HepG2 (cell line): ENCODE measurements around the gene C1orf159. TPM values are rescaled to one million over a fixed set of nuclear protein-coding genes. Genes with fewer than 3 reads are reported as not detected.

Experiments
- CEBPZ ChIP-seq: IDR thresholded peaks from 2 replicates; pipeline ENCODE4 v1.6.1; 2012; ENCODE audit warnings: low read length, improper control_type of control experiment
- FOXO4 ChIP-seq: sonication (generic); formaldehyde crosslinking; conservative IDR thresholded peaks from 2 replicates; pipeline ENCODE4 v1.8.1; 2023; ENCODE audit warnings: missing genetic modification reagents
- HNRNPH1 ChIP-seq: fragments of 200-400 bp; formaldehyde crosslinking; optimal IDR thresholded peaks from 2 replicates; pipeline ENCODE3; 2017; ENCODE audit warnings: mild to moderate bottlenecking, low read depth, low read length
- JUND ChIP-seq: sonication (generic); formaldehyde crosslinking; IDR thresholded peaks from 2 replicates; pipeline ENCODE4 v1.8.0; 2022; ENCODE audit warnings: mild to moderate bottlenecking, missing genetic modification reagents
- KLF16 ChIP-seq, 2 experiments: sonication (generic) in 1 of 2; formaldehyde crosslinking in 1 of 2; IDR thresholded peaks; 2 replicates each; pipeline versions ENCODE4 v1.6.1 to v1.8.0; 2016 to 2023; ENCODE audit warnings: missing genetic modification reagents in 2 of 2, missing compliant biosample characterization in 1 of 2
- PRMT3 ChIP-seq: sonication (generic); formaldehyde crosslinking; IDR thresholded peaks from 2 replicates; pipeline ENCODE4 v1.8.1; 2022; ENCODE audit warnings: low read depth, mild to moderate bottlenecking, moderate library complexity, missing genetic modification reagents, borderline replicate concordance
- SMAD1 ChIP-seq: sonication (generic); formaldehyde crosslinking; IDR thresholded peaks from 2 replicates; pipeline ENCODE4 v1.4.0; 2020; ENCODE audit warnings: missing genetic modification reagents, low read depth, mild to moderate bottlenecking, borderline replicate concordance
- ZNF207 ChIP-seq: fragments of 450-650 bp; IDR thresholded peaks from 2 replicates; pipeline ENCODE4 v1.6.1; 2016; ENCODE audit warnings: antibody characterized with exemption, borderline replicate concordance
- ZNF510 ChIP-seq: sonication (generic); formaldehyde crosslinking; IDR thresholded peaks from 2 replicates; pipeline ENCODE4 v1.4.0; 2020; ENCODE audit warnings: low read depth, mild to moderate bottlenecking, missing genetic modification reagents
- ZNF512 ChIP-seq: sonication (generic); formaldehyde crosslinking; IDR thresholded peaks from 2 replicates; pipeline ENCODE4 v1.4.0; 2020; ENCODE audit warnings: mild to moderate bottlenecking, missing genetic modification reagents
- ZNF614 ChIP-seq: IDR thresholded peaks from 2 replicates; pipeline ENCODE4 v1.6.1; 2018; ENCODE audit warnings: missing biosample characterization, missing genetic modification reagents, inconsistent platforms, borderline replicate concordance
- ZSCAN12 ChIP-seq: sonication (generic); formaldehyde crosslinking; IDR thresholded peaks from 2 replicates; pipeline ENCODE4 v1.9.0; 2021; ENCODE audit warnings: mild to moderate bottlenecking, missing genetic modification reagents
- polyA plus RNA-seq, 8 experiments: library from polyadenylated mRNA; depleted of rRNA in 3 of 8; stranded (reverse) in 7 of 8; unstranded in 1 of 8; fragments of >200 nt; fragmentation: Illumina TruSeq in 4 of 8; extraction: Trizol in 4 of 8; gene quantifications; 2 replicates each; pipeline versions ENCODE4 v1.2.1 to v1.2.3, GENCODE V29; 2011 to 2016; ENCODE audit warnings: low read depth in 4 of 8, missing spikeins in 1 of 8, mixed read lengths in 1 of 8; ENCODE audit not compliant: insufficient read depth in 1 of 8
- total RNA-seq, 5 experiments: library from RNA; depleted of rRNA; stranded (reverse); fragments of >200 nt; fragmentation: Illumina TruSeq; extraction: Trizol; gene quantifications; 2 replicates each; pipeline ENCODE4 v1.2.3, GENCODE V29; 2016; ENCODE audit warnings: low read depth in 1 of 5
- TF ChIP-seq, protein P1 (sequence below): IDR thresholded peaks from 2 replicates; pipeline ENCODE4 v1.6.1; 2016; ENCODE audit warnings: low read depth, missing genetic modification reagents, missing compliant biosample characterization
- TF ChIP-seq, protein P2 (sequence below): sonication (generic); formaldehyde crosslinking; IDR thresholded peaks from 2 replicates; pipeline ENCODE4 v1.4.0; 2020; ENCODE audit warnings: missing genetic modification reagents

Gene C1orf159
- total and polyA plus RNA-seq, 2 of the 13 experiments (the other 11 are each of a cell fraction or from before 2014, with no cell fraction given), result 3.8 to 6.7 TPM

DNA sequence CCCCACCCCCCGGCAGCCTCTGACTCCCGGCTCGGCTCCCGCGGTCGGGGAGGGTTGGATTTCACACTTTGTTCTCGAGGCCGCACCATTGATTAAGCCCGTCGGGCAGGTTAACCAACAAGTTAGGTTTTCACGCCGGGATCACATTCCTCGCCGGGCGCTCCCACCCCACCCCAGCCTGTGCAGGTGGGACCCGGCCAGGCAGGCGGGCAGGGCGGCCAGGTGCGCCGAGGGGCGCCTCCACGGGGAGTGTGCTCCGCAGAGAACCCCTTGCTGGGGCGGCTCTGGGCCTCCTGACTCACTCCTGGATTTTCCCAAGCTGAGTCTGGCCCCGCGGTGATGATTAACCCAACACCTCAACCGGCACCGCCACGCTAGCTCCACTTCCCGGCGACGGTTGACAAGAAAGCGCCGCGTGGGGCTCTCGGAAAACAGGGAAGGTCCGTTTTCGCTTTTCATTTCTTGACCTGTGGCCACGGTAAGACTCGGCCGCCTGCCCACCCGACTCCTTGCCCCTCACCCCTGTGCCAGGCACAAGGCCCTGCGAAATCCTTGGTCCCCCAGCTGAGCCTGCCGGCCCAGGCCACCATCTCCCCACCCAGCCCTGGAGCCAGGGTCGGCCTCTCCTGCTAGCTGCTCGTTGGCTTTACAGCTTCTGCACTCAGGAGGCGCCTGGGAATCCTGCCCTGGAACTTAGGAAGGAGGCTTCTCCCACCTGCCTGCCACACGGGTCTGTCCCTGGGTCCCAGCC lies 49.0 kb upstream of the C1orf159 start (continued):
- TF ChIP-seq FOXO4 (CRISPR knock-in tag) (0 out of 2 replicates have a peak, but pooled peaks have one; percentile 28), ZNF510 (CRISPR knock-in tag) (no peak), PRMT3 (no peak), KLF16 (CRISPR knock-in tag; IDR thresholded peaks at IDR 0.05) (no peak), ZSCAN12 (CRISPR knock-in tag) (no peak), ZNF614 (no peak), CEBPZ (no peak), JUND (no peak), ZNF512 (CRISPR knock-in tag) (no peak), SMAD1 (no peak; the same call in 1 of the 2 replicates), HNRNPH1 (no peak), ZNF207 (no peak)
- TF ChIP-seq, protein P1, sequence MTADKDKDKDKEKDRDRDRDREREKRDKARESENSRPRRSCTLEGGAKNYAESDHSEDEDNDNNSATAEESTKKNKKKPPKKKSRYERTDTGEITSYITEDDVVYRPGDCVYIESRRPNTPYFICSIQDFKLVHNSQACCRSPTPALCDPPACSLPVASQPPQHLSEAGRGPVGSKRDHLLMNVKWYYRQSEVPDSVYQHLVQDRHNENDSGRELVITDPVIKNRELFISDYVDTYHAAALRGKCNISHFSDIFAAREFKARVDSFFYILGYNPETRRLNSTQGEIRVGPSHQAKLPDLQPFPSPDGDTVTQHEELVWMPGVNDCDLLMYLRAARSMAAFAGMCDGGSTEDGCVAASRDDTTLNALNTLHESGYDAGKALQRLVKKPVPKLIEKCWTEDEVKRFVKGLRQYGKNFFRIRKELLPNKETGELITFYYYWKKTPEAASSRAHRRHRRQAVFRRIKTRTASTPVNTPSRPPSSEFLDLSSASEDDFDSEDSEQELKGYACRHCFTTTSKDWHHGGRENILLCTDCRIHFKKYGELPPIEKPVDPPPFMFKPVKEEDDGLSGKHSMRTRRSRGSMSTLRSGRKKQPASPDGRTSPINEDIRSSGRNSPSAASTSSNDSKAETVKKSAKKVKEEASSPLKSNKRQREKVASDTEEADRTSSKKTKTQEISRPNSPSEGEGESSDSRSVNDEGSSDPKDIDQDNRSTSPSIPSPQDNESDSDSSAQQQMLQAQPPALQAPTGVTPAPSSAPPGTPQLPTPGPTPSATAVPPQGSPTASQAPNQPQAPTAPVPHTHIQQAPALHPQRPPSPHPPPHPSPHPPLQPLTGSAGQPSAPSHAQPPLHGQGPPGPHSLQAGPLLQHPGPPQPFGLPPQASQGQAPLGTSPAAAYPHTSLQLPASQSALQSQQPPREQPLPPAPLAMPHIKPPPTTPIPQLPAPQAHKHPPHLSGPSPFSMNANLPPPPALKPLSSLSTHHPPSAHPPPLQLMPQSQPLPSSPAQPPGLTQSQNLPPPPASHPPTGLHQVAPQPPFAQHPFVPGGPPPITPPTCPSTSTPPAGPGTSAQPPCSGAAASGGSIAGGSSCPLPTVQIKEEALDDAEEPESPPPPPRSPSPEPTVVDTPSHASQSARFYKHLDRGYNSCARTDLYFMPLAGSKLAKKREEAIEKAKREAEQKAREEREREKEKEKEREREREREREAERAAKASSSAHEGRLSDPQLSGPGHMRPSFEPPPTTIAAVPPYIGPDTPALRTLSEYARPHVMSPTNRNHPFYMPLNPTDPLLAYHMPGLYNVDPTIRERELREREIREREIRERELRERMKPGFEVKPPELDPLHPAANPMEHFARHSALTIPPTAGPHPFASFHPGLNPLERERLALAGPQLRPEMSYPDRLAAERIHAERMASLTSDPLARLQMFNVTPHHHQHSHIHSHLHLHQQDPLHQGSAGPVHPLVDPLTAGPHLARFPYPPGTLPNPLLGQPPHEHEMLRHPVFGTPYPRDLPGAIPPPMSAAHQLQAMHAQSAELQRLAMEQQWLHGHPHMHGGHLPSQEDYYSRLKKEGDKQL (CRISPR knock-in tag), result no peak
- TF ChIP-seq, protein P2, sequence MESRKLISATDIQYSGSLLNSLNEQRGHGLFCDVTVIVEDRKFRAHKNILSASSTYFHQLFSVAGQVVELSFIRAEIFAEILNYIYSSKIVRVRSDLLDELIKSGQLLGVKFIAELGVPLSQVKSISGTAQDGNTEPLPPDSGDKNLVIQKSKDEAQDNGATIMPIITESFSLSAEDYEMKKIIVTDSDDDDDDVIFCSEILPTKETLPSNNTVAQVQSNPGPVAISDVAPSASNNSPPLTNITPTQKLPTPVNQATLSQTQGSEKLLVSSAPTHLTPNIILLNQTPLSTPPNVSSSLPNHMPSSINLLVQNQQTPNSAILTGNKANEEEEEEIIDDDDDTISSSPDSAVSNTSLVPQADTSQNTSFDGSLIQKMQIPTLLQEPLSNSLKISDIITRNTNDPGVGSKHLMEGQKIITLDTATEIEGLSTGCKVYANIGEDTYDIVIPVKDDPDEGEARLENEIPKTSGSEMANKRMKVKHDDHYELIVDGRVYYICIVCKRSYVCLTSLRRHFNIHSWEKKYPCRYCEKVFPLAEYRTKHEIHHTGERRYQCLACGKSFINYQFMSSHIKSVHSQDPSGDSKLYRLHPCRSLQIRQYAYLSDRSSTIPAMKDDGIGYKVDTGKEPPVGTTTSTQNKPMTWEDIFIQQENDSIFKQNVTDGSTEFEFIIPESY (CRISPR knock-in tag), result no peak
